Stimulated activated CD4-positive, alpha-beta T cell treated with anti-CD3 and anti-CD28 coated beads, Interleukin-2, amount 100 ng/mL, for 24 hours (primary cell): Measurements from ENCODE around the gene NRROS.
"Not testable (repeated sequence)": the region's sequence is repeated elsewhere in the genome, so short reads cannot be mapped to it uniquely, and the experiment has no call there.

Experiments used
- DNase-seq, 2 donors: peaks; one replicate each; pipeline ENCODE4 v3.0.0-alpha.2; 2020

NRROS gene

DNA sequence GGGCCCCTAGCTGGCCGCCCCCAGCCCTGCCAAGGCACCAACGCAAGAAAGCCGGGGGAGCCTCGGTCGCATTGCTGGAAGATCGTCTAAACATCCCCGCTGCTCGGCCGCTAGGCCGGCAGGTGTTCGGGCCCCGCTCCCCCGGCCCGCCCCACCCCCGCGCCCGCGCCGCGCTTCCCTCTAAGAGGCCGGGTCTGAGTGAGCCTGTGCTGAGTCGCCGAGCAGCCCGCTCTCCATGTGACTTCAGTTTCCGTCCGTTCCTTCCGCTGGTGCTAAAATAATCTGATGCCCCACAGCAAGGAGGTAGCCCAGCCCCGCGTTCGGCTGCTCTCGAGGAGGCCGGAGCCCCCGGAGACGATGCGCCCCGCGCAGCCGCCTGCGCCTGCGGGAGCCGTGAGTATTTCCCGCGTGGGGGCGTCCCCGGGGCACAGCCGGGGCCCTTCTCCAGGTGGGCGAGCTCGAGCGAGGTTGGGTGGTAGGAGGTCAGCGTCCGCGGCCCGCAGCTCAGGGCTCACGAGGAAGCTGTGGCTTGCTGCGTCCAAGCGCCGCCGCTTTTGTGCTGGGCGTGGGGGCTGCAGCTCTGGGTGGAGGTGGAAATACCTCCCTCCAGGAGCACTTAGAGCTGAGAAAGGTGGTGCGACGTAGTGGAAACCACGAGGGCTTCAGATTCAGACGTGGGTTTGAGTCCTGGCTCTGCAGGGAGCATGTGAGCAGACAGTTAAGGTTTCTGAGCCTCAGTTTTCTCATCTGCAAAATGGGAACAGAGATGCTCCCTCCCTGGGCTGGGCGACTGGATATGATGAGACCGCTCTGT is at the start of gene NRROS:
TSS of gene NRROS (plus strand) at position 212 of the 814 bp plus-strand sequence. CDS start 14,846 bp downstream, outside the sequence.
- peak; percentile 71 to 77 for DNase-seq

GRCh38 chr3:196590279-196590678 is 49.2 kb upstream of the NRROS start:
- no peak for DNase-seq

GRCh38 chr3:196596355-196596754 is 43.1 kb upstream of the NRROS start:
- DNase-seq = no peak

- peak; percentile 33 to 36 for DNase-seq
Observed at GRCh38 chr3:196597971-196598733, 41.3 kb upstream of the NRROS start.

DNA sequence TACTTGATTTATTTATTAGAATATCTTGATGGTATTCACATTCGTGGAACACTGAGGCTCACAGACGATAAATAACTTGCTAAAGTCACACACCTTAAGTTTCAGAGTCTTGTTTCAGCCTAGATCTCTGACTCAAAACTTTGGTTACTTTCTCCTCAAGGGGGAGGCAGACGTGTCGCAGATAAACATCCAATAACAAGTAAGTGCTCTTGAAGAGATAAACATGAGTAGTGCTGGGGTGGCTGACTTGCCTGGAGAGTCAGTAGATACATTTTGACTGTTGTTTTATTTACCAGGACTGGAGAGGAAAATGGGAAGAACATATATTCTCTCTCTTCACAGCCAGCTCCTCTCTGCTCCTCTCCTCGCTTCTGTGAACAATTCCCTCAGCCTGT is 39.8 kb upstream of the NRROS start:
- no peak for DNase-seq

GRCh38 chr3:196600359-196600758 is 39.1 kb upstream of the NRROS start:
- no peak for DNase-seq

- no peak for DNase-seq
Observed at GRCh38 chr3:196602673-196603072, 36.8 kb upstream of the NRROS start.

DNA sequence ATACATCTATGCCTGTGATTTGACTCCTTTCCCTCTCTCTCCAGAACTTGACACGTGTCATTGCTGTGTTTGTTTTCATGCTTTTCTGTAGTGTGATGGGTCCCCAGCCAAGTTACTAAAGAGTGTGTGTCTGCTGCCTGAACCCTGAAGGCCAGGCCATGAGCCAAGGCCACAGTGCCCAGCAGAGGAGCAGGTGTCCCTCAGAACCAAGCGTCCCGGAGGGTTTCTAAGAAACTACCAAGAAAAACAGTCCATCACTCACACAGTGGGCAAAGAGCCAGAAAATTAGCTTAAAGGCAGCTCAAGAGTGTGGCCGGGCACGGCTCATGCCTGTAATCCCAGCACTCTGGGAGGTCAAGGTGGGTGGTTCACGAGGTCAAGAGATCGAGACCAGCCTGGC is 35.8 kb upstream of the NRROS start:
- no peak for DNase-seq

DNA sequence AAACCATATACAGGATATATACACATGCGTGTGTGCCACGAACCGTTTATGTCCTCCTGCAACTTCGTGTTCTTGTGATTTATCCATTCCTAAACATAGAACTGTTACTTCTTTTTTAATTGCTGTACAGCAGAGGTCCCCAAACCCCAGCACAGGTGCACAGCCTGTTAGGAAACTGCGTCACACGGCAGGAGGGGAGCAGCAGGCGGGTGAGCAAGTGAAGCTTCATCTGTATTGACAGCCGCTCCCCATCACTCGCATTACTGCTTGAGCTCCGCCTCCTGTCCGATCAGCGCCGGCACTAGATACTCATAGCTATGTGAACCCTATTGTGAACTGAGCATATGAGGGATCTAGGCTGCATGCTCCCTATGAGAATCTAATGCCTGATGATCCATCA is 34.9 kb upstream of the NRROS start:
- peak; percentile 36 to 53 for DNase-seq

GRCh38 chr3:196608693-196609092 is 30.8 kb upstream of the NRROS start:
- no peak for DNase-seq

DNA sequence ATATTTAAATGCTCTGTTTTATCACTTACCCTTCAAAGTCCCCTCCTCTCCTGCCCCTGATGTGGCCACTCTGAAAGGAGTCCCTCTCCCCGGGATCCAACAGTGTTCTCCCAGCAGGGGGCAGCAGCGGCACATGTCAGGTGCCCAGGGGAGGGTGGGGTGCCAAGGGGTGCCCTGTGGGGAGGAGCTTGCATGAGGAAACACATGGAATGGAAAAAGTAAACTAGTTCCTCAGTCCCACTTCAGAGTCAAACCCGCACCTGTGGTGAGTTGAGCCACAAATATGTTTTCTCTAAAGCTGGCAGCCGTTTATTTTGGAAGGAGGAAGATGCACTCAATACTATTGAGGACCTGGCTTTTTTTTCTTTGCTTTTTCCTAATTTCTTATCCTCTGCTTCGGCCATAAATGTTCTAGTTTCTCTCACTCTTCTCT is 30.1 kb upstream of the NRROS start:
- DNase-seq = peak; percentile 97 to 98

DNA sequence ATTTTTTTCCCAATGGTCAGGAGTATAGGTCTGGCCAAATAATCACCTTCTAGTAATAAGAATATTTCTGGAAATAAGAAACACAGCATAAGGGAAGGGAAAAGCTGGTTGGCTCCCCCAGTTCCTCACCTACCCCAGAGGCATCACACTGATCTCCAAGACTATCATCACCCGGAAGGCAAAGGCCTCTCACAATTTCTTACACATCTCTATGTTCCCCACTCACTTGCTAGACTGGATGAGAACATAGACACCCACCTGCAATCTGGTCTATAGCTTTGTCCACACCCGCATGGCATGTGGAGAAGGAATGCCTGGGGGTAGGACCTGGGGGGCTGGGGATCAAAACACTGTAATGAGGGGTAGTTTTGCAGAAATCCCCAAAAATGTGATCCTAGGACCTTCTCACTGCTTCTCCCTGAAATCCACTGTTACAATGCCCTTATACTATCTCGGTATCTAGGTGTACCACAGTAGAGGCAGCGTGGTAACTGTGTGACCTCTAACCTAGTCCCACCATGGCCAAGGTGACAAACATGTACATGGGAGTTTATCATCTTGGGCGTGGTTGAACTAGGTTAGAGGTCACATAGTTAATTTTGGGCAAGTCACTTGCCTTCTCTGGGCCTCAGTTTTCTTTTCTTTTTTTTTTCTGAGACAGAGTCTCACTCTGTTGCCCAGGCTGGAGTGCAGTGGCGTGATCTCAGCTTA is 29.5 kb upstream of the NRROS start:
- no peak for DNase-seq

DNA sequence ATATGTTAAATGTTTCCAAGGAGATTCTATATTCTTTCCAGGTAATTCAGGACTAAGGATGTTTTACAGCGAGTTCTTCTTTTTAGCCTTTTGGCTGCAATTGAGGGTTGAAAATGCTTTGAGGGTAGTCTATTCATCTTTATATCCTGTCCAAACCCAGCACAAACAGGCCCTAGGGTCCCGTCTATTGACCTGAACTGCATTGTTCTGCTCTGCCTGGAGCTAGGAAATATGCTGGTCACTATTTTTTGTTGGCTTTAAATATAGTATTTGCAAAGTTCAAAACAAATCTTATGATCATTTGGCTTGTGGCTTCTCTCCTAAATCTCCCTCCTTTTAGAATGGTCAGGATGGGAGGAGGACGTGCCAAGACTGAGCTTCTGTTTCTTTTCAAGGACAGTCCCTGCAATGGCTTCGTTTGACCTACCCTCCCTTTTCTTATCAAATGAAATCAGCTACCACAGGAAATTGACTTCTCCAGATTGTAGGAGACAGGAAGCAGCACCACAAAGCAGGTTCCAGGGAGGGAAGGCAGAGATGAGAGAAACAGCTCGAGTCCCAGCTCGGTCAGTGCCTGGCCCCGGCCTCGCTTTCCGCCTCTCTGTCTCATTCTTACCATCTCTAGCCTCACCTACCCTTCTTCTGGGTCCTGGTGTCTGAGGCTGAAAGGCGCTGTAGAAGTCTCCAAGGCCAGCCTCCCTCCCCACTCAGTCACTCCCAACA is 27.6 kb upstream of the NRROS start:
- no peak for DNase-seq

DNA sequence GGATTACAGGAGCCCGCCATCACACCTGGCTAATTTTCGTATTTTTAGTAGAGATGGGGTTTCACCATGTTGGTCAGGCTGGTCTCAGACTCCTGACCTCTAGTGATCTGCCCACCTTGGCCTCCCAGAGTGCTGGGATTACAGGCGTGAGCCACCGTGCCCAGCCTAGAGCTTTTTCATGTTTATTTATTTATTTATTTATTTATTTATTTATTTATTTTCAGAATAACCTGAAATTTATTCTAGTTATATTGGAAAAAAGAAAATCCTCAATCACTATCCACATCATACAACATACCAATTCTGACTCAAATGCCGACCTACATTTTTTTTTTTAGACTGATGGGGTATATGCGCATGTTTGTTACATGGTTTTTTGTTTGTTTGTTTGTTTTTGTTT is 24.3 kb upstream of the NRROS start:
- not testable (repeated sequence) for DNase-seq

GRCh38 chr3:196617256-196617655 is 22.2 kb upstream of the NRROS start:
- no peak for DNase-seq

GRCh38 chr3:196619223-196619622 is 20.3 kb upstream of the NRROS start:
- no peak for DNase-seq

GRCh38 chr3:196619627-196620026 is 19.9 kb upstream of the NRROS start:
- not testable (repeated sequence) for DNase-seq

GRCh38 chr3:196620161-196620604 is 19.3 kb upstream of the NRROS start:
- no peak for DNase-seq

DNA sequence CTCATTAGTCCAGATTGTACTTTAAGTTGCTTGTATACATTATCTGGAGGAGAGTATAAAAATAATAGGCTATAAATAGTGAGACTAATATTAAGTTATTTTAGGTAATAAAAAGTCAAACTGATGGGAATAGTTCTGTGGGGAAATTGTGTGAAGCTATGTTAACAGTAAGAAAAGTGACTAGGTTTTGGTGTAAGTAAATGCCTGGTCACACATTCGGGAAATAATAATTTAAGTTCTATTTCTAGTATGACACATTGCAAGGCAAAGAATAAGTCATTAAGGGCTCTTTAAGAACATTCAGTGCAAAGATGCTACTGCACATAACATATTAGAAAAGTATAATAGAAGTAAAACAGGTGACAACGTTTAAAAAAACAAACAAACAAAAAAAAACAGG is 18.8 kb upstream of the NRROS start:
- no peak for DNase-seq

DNA sequence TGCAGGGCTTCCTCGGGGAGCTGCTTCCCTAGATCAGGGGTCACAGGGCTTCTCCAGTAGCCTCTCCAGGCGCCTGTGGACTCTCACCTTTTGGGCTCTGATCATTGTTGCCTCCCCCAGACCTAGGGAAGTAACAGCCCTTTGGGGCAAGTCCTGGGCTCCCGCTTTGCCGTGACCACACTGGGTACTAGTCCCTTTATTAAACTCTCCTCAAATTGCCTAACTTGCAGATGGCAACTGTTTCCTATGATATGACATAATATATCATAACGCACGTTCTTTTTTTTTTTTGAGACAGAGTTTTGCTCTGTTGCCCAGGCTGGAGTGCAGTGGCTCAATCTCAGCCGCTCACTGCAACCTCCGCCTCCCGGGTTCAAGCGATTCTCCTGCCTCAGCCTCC is 17.9 kb upstream of the NRROS start:
- DNase-seq = no peak

- DNase-seq = peak in 1 of 2 donors; percentile 34
Observed at GRCh38 chr3:196624067-196624790, 15.3 kb upstream of the NRROS start.

DNA sequence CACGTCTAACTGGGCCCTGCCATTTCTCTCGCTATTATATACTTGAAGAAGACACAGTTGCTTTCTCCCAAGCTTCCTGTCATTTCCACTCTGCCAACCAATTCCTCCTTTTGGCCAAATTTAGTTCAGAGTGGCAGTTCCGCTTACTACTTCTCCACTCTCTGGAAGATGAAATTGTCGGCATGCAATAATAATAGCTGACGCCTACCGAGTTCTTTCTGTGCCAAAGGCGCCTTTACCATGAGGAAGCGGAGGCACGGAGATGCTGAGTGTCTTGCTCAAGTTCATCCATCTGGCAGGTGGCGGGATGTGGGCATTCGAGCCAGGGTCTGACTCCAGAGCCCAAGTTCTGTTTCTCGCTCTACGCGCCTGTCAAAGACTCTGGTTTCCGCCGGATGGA is 14.6 kb upstream of the NRROS start:
- no peak for DNase-seq
